ENCODE measurements around the gene RADIL.

Gene RADIL

DNA sequence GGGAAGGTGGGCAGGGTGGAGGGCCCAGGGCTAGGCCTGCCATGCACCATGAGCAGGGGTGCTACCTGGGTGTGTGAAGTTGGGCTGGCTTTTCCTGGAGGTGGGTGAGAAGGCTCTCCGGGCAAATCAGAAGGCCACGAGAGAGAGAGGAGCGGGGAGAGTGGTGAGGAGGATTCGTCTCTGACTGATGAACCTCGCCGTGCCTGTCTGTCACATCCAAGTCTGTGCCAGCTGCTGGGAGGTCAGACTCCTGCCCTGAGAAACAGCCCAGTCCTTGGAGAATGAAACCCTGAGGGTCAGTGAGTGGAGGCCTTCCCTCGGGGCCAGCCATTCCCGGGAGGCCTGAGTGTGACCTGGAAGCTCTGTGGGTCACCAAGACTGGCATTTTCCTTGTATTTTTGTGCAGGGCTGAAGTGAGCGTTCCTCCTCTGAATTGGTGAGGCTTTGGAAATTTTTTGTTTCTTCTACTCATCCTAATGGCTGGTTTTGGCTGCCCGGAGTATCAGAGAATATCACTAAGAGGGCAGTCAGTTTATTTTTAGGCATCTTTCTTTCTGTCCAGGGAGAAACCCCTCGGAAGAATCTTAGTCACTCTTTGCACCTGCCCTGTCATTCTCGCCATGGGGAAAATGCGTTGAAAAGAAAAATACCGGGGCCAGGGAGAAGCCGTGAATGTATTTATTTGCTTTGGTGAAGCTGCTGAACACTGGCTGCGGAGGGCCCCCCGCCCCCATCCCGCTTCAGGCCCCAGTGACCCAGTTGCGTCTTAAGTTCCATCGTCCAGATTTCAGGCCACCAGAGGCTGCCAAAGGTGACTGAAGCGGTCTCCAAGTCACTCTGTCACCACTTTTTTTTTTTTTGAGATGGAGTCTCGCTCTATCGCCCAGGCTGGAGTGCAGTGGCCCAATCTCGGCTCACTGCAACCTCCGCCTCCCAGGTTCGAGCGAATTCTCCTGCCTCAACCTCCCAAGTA lies 114.6 kb downstream of the RADIL start:
- no peak for DNase-seq

DNA sequence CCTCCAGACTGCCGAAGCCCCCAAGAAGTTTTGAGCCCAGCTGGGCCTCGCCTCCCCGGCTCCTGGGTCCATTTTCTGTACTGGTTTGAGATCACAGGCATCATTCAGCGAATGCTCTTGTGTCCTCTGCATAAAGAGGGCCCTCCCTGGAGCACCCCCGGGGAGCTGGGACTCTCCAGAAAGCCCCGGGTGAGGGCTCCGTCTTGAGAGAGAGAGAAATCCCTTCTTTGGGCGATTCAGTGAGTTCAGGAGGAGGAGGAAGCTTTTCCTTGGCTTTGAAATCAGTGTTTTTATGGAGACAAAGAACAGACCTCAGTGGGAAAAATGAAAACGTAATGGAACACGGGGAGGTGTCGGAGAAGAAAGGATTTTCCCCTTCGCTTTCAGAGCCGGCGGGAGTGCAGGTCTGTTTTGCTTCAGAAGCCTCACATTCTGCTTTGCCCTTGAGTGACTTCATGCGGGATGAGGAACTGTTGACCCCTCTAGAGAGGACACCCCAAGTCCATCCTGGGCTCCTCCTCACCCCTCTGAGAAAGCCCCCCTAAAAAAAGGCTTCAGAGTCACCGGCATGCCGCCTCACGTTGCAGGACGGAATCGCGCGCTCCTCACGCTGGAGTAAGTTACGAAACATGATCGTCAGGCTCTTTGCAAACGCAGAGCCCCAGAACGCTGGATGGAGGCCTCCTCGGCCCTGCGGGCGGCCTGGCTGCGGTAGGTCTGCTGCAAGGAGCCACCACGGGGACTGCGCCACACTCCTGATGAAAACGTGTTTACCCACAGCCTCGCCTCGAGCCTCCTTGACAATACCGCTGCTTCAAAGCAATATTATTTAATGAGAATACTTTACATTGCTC lies 116.6 kb downstream of the RADIL start:
- no peak for DNase-seq

DNA sequence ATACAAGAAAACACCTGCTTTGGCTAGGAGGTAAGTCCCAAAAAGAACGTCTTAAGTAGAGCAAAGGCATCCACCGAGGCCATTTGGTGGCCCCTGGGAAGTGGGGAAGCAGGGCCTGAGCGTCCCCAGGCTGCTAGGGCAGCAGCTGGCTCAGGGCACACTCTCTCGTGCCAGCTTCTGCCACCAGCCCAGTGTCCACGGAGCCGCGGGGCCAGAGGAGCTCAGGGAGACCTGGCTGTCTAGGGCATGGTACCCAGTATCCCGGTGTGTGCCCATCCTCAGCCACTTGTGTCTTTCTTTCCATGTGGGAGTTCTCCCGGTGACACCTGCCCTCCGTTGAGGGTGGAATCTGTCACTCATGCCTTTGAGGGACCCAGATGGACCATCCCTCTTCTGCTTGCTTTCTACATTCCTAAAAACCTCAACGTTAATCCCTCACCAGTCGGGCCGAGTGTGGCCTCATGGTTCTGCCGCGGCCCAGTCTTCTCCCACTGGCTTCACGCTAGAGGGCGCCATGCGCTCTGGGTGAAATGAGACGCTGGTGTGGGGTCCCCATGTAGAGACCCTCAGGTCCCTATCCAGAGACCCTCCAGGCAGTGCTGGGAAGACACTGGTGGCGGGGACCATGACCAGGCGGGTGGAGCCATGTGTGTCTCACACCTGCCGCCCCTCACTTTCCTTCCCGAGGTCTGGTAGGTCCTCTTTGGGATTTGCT lies 117.6 kb downstream of the RADIL start:
- DNase-seq, result no peak

DNA sequence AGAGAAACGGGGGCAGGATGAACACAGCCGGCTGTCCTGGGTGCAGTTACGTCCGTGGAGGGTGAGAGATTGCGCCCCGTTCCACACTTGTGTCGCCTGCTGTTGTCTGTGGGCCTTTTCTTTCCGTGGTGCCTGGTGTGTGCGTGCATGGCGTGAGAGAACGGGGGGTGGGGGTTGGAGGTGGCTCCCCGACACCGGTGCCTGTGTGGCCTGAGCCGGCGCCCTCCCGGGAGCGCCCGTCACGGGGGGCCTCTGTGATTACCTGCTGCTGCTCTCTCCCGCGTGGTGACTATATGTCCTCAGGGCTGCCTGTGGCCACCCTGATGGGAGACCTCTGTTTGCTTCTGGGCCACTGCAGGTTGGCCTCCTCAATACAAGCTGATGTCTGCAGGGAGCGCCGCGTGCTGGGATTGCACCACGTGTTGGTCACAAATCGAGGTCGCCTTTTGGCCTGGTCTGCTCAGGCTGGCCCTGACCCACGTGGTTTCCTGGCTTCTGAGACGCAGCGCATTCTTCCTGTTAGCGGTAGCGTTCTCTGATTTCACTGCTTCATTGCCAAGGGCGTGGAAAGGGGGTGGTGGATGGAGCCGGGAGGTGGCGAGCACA lies 119.0 kb downstream of the RADIL start:
- no peak for DNase-seq

DNA sequence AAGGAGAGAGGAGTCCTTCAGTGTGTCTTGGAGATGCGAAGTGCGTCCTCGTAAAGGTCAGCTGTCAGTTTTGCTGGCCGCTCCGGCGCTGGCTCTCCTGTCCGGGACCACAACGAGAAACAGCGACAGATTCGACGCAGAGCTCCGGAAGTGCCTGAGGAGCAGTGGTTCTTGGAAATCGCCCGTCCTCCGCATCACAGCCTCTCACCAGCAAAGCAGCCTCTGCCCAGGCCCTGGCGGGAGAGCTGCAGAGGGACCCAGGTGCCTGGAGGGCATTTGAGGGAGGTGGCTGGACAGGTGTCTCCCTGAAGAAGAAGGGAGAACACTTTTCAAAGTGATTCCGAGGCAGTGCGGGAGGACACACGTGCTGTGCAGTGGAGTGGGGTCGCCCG lies 119.7 kb downstream of the RADIL start:
- DNase-seq, result no peak

DNA sequence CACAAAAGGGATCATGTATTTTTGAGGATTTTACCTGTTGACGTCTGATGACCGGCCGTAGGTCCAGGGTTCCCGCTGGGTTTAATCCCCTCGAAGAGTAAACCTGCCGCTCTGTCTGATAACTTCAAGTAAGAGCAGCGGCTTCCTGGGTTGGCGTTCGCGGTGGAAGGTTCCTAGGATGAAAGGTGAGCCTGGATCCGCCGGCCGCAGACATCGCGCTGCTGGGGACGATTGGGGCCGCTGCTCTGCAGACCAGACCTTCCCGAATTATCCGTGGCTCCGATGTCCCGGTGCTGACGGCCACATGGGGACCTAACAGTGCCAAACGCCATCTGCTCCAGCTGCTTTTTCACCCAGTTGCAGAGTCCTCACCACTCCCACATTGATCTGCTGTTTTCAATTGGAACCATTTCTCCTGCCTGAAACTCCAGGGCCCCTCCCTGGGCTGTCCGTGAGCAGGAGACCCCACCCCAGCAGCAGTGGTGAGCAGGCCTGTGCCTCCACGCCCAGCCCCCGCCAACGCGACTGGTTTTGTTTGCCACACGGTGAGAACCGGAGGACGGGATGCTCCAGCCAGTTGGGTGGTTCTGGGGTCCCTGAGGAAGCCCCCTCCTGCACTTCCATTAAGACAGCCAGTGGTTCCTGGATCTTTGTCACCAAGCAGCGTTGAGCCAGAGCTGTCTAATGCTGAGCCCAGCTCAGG lies 120.3 kb downstream of the RADIL start:
- DNase-seq, result no peak

DNA sequence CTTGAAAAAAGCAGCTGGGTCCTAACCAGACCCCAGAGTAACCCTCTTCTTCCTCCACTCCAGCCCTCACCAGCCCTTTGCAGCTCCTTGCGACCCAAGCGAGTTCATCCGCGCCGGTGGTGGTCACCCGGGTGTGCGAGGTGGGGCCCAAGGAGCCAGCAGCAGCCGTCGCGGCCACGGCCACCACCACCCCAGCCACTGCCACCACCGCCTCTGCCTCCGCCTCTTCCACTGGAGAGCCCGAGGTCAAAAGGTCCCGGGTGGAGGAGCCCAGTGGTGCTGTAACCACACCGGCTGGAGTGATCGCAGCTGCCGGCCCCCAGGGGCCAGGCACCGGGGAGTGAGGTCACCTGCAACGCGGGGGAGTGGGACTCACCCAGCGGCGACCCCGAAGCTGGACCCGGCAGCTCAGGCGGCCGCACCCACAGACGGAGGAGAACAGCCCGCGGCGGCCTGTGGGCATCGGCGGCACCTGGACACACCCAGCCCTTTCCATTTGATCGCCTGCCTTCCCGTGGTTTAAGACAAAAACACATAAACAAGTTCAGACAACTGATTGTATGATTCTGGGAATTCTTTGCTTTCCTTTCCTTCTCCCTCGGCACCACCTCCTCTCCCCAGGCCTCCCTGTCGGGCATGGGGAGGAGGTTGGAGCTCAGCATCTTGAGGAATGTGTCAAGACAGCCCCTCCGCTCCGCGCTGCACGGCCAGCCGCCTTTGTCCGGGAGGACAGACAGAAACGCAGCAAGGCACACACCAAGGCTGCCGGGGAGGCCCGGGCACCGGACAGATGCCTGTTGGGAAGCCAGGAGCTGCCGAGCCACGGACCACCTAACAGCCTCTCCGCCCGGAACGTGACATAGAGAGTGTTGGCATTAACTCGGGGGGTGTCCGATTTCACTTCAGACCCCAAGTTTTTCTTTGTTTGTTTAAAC lies 121.1 kb downstream of the RADIL start:
- no peak for DNase-seq

DNA sequence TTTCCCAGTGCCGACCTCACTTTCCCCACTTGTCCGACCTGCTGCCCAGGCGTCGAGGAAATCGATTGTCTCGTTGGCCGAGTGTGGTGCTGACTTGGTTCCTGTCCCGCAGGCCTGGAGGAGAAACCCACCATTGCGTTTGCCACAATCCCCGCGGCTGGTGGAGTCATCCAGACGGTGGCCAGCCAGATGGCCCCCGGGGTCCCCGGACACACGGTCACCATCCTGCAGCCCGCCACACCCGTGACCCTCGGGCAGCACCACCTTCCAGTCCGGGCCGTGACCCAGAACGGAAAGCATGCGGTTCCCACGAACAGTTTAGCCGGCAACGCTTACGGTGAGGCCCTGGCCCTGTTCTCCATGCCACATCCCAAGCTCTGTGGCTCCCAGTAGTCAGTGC lies 122.6 kb downstream of the RADIL start:
- no peak for DNase-seq

DNA sequence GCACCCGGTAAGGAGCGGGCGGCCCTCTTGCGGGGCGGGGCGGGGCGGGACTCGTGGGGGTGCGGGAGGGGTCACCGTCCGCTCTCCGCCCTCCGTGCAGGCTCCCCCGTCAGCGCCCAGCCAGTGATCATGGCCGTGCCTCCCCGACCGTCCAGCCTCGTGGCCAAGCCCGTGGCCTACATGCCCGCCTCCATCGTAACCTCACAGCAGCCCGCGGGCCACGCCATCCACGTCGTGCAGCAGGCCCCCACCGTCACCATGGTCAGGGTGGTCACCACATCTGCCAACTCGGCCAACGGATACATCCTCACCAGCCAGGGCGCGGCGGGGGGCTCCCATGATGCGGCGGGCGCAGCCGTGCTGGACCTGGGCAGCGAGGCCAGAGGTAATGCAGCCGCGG lies 124.3 kb downstream of the RADIL start:
- no peak for DNase-seq

DNA sequence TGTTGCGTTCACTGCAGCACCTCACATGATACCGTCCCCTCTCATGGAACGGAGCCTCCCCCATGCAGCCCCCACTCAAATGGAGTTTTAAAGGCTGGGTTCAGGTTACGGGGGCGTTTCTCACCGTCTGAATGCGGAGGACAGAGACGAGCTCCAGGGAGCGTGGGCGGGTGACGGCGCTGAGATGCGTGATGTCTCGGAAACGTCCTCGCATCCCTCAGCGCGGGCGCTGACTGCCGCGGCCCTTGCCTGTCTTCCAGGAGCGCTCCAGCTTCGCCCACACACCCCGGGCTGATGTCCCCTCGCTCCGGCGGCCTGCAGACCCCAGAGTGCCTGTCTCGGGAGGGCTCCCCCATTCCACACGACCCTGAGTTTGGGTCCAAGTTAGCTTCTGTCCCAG lies 124.7 kb downstream of the RADIL start:
- DNase-seq, result no peak

DNA sequence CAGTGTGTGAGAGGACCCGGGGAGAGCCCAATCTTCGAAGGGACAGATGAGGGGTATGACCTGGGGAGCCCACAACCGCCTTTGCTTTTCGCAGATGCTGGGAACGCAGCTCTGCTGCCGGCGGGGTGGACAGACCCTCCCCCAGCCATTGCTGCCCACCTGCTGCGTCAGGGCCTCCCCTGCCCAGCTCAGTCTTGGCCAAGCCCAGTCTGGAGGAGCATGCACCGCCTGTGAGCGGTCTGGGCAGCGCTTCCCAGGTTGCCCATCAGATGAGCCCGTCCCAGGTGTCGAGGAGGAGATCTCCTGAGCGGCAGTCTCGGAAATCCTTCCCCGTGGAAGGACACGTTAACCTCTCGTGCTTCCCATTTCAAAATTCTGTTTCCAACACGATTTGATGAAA lies 125.4 kb downstream of the RADIL start:
- no peak for DNase-seq

DNA sequence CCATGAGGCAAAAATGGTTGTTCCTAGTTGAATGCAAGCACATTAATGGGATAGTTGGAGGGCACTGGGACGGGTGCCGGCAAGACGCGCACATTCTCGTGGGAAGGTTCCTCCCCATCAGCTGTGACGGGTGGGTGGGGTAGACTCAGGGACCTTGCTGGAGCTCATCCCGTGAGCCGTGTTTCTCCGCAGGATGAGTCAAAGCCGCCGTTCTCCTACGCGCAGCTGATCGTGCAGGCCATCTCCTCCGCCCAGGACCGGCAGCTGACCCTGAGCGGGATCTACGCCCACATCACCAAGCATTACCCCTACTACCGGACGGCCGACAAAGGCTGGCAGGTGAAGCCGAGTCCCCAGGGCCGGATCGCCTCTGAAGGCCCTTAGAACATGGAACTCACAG lies 128.5 kb downstream of the RADIL start:
- no peak for DNase-seq

DNA sequence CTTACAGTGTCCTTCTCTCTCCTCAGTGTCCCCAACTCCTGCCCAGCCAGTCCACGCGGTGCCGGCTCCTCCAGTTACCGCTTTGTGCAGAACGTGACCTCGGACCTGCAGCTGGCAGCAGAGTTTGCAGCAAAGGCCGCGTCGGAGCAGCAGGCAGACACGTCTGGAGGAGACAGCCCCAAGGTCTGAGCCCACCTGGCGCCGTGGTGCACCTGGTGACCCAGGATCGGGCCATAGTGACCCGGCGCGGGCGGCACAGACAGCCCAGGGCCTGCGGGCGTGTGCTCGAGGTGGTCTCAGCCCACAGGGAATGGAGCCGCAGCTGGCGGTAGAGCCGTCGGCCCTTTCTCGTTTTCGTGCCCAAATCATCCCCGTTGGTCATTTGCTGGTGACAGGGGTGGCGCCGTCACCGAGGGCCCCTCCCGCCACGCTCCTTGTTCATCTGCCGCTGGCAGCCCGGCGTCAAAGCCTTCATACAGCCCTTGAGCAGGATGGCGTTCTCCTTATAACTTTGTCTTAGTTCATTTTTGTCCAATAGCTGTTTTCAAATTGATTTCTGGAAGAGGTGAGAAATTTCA lies 129.0 kb downstream of the RADIL start:
- no peak for DNase-seq

DNA sequence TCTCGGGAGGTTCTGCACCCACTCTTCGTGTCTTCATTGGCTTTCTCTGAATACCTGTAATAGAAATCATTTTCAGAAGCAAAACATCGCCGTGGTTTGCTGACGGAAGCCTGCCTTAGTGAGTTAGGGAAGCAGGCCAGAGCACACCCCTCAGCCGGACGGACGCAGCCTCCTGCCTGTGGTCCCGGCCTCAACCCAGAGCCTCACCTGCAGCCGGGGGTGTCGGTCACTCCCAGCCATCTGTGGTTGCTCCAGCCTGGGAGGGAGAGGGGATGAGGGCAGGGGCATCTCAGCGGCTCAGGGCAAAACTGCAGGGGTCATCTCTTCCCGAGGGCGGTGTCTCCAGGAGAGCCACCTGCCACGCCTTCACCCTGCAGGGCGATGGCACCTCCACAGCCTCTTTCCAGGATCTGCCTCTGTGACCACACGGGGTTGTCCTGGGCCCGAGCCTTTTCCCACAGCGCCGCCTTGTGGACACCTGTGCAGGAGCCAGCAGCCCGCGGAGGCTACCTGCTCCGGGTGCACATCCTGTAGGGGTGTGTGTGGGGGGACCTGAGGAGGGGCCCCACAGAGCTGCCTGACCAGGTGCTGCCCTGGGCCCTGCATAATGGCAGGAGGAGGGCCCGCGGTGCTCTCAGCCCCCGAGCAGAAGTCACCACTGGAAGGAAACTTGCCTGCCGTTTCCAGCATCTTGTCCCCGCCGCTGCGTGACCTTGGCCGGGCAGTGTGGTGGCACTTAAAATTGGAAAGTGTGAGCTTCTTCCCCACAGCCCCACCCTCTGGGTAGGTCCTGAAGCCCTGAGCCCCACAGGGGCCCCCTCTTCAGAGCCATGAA lies 129.7 kb downstream of the RADIL start:
- no peak for DNase-seq

DNA sequence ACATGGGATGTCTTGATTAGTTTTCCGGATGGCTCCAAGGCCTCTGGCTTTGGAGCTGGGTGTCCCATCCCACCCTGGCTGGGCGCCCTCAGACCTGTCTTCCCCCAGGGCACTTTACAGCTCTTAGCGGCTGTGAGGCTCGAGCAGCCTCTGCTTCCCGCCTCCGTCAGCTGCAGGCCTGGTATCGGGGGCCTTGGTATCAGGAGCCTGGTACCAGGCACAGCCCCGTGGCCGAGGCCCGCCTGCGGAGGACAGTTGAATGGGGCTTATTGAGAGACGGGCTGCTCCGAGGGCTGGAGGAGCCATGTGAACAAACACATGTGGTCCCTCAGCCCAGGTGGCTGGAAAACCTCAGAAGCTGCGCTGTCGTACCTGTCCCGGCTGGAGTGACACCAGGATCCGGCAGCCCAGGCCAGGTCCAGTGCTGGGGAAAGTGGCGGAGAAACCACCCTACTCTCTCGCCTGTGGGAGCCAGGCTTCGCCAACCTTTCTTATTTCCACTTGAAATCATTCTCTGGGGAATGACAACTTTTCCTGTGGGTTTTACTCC lies 132.0 kb downstream of the RADIL start:
- no peak for DNase-seq

DNA sequence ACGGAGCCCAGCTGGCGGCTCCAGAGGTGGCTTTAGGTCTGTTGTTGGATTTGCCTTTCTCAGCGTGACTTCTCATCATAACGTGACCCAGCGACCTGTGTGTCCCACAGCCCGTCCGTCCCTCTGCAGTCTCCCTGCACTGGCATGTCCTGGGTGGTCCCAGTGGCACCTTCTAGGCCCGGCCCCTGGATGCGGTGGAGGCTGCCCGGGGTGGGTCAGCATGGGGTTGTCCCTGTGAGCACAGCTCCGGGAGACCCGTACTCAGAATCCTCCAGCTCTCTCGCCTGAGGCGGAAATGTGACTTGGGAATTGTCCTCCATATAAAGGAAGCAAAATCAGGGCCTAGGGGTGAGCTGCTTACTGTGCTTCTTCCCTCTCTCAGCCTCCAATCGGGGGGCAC lies 133.7 kb downstream of the RADIL start:
- DNase-seq, result no peak

DNA sequence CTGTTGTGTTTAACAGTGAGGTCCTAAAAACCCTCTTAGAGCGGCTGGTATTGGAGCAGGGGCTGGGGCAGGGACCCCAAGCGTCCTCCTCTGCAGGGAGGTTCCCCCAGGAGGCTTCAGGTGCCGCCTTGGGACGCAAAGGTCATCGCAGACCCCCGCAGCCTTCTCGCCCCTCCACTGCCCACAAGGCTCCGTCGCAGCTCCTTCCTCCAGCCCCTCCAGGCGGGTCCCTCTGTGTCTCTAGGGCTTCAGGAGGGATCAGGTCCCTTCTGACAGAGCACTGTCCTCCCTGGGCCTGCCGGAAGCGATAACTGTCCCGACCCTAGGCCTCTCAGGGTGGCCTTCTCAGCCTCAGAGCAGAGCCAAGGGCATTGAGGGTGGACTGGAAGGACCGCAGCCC lies 134.2 kb downstream of the RADIL start:
- no peak for DNase-seq
